GM21576 (cell line): ENCODE data around the gene BBS4.
"Not testable (repeated sequence)": the region's sequence is repeated elsewhere in the genome, so short reads cannot be mapped to it uniquely, and the experiment has no call there.

Experiments
- ATAC-seq: cut with Tn5 transposase; IDR thresholded peaks from one replicate; pipeline ENCODE4 v1.9.1; 2021; ENCODE audit warnings: mild to moderate bottlenecking, moderate library complexity; ENCODE audit not compliant: unreplicated experiment

BBS4 gene

GRCh38 chr15:72698938-72699337, 12.9 kb downstream of the BBS4 start:
- ATAC-seq = no peak

DNA sequence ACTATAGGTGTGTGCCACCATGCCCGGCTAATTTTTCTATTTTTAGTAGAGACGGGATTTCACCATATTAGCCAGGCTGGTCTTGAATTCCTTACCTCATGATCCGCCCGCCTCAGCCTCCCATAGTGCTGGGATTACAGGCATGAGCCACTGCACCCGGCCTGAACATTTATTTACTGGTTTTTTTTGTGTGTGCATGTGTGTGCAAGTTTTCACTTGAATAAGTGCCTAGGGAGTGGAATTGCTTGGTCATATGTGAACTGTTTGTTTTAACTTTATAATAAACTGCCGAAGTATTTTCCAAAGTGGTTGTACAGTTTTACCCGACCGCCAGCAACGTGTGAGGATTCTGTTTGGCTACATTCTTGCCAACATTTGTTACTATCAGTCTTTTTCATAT, 14.1 kb downstream of the BBS4 start:
- ATAC-seq = no peak

DNA sequence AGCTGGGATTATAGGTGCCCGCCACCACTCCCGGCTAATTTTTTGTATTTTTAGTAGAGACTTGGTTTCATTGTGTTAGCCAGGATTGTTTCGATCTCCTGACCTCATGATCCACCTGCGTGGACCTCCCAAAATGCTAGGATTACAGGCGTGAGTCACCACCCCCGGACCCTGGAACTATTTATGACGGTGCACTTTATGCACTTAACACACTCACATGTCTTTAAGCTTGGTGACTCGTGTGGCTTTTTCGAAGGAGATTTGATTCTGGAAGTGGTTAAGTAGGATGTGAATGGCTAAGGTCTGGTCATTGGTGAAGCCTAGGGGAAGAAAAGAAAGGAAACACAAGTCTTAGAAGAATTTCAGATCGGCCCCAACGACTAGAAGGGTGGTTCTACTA, 20.3 kb downstream of the BBS4 start:
- no peak for ATAC-seq

GRCh38 chr15:72708551-72709303, 22.7 kb downstream of the BBS4 start:
- not testable (repeated sequence) for ATAC-seq

DNA sequence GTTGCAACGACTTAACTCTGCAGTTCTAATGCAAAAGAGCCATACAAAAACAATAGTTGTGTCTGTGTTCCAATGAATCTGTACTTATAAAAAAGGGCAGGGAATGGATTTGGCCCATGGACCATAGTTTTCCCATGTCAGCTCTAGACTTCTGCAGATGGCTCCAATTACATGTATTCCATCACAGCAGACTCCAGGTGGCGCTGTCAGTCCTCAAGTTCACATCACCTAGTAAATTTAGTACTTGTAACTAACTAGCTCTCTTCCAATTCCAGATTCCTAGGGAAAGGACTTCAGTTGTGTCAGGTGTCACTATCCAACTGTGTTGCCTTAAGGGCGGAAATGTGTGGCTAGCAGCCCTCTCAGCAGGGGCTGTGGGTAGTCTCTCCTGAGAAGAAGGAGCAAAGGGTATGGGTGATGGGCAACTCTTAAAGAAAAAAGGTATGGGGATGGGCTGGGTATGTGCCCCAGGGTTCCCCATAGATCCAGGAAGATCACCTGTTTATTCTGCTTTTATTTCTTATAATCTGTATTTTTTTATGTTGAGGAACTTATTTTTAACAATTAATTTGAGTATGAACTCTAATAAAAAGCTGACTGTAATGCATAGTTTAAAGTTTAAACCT, 36.2 kb downstream of the BBS4 start:
- no peak for ATAC-seq

DNA sequence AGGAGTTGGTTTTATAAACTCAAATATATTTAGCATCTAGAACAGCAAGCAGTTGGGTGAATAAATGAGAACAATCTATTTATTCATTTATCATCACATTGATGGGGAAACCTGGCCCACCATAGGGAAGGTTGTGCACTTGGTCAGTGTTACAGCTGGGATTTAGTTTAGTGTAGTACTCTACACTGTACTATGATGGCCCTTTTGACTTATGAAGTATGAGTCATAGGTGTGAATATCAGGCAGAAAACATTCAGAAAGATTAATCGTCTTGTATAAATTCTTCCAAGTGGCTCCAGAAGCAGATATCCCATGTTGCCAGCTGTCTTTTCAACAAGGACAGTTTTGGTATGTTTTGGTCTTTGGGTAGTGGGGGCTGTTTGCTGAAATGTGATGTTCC, 38.0 kb downstream of the BBS4 start:
- no peak for ATAC-seq

DNA sequence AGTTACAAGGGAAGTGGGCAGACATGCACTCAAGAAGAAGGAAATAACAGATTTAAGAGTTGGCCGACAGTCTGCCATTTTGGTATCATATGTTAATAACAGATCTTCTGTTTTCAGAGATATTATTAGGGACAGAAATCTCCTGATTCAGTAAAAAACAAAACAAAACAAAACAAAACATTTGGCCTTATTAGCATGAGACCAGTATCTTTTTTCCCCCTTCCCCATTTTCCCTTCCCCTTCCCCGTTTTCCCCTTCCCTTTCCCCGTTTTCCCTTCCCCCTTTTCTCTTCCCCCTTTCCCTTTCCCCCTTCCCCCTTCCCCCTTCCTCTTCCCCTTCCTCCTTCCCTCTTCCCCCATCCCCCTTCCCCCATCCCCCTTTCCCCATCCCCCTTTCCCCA, 39.4 kb downstream of the BBS4 start:
- no peak for ATAC-seq

GRCh38 chr15:72725851-72726250, 39.8 kb downstream of the BBS4 start:
- ATAC-seq = not testable (repeated sequence)

- no peak for ATAC-seq
These were observed 41.1 kb downstream of the BBS4 start for GRCh38 chr15:72727154-72727553.

- ATAC-seq = not testable (repeated sequence)
These were observed 42.2 kb downstream of the BBS4 start for GRCh38 chr15:72728249-72728648.

DNA sequence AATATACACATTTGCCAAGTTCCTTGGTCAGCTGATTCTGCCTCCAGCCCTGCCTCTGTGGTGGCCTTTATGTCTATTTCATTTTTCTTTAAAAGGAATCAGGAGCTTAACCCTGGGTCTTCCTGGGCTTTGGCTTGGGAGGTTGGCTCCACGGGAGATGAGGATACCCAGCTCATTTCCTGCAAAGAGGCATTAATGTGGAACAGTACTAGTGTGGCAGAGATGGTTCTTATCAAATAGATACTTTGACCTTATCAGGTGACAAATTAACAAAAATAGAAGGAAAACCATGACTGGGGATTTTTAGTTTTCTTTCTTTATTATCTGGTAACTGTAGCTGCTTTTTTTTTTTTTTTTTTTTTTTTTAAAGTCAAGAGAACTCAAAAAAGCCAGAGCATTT, 42.8 kb downstream of the BBS4 start:
- no peak for ATAC-seq

DNA sequence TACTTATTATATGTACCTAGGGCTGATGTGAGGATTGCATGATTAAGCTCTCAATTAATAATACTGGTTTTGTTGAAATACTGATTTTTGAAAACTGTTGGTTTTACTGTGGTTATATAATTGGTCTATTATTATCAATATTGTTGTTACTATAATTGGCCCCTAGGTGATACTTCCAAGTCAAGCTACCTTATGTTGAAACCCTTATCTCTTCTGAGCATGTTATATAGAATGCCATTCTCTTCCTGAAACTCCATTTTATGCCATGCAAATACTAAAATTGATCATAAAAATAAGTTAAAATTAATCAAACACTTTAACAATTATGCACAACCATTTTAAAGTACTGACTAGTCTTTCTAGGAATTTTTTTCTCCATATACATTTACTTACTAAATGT, 46.1 kb downstream of the BBS4 start:
- ATAC-seq = no peak

DNA sequence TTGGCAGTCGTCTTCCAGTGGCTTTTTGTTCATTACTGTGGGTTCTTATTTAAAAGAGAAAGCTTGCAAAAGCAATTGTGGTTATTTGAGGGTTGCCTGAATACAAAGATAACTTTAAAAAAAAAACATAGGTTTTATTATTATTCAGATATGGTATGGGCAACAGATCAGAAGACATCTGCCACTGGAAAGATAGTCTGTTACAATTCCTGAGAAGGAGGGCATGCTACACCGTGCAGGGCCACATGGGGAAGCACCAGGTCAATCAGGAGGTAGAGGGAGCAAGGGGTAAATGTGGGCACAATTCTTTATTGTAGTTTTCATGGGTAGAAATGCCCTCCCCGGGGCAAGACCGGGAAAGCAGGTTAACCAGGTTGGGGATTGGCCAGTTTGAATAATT, 46.5 kb downstream of the BBS4 start:
- ATAC-seq = no peak

DNA sequence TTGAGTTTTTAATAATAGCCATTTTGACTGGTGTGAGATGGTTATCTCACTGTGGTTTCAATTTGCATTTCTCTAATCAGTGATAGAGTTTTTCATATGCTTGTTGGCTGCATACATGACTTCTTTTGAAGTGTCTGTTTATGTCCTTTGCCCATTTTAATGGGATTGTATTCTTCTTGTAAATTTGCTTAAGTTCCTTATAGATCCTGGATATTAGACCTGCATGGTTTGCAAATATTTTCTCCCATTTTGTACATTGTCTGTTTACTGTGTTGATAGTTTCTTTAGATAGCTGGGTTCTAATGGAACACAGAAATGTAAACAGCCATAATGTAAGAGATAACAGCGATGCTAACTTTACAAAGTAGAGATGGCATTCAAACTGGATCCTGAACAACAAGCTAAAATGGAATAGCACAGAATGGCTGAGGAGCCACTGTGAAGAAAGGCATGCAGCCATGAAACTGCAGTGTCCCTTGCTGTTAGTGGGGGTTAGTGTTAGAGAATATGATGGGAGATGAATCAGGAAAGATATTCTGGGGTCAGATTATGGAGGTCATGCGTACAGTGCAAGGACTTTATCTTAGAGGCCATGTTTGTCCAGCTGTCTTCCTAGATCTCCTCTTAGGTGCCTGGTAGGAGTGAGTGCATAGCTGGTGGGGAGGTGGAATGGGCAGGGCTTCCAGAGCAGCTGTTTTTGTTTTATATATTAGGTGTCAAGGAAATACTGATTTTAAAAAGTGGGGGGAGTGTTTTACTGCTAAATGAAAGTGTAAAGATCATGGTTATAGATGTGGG, 48.1 kb downstream of the BBS4 start:
- ATAC-seq = no peak

DNA sequence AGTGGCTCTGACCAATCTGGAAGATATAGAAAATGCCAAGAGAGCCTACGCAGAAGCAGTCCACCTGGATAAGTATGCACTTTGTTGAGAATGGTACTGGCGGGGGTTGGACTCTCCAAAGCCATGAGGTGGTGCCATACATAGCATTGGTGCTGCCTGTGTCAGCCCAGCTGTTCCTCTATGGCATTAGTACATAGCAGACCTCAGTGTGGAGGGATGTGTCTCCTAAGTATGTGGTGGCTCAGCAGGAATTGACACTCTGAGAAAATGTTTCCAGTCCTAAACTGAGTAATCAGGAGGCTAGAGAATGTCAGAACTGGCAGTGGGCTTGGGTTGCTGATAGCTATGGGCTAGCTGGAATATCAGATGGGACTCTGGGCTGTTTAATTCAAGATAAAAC, 49.1 kb downstream of the BBS4 start:
- no peak for ATAC-seq

DNA sequence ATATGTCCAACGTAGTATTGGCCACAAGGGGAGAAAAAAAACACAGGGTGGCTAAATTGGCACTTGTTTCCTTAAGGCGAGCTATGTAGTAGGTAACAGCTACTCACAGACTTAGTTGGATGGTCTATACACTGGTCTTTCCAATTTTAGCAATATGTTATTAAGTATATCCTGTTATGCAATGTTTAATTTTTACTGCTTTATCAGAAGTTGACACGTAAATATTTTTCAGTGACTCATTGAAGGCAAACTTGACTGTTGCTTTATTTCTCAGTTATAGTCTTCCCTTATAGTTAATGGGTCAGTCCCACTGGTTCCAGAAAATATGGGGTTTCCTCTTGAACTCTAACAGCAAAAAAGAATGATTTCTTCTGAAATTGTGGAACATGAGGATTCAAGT, 51.1 kb downstream of the BBS4 start:
- ATAC-seq = no peak

- ATAC-seq = no peak
These were observed 51.7 kb downstream of the BBS4 start for GRCh38 chr15:72737723-72738122.

- peak; percentile 77 for ATAC-seq
These were observed 54.2 kb downstream of the BBS4 start for GRCh38 chr15:72740219-72740618.

DNA sequence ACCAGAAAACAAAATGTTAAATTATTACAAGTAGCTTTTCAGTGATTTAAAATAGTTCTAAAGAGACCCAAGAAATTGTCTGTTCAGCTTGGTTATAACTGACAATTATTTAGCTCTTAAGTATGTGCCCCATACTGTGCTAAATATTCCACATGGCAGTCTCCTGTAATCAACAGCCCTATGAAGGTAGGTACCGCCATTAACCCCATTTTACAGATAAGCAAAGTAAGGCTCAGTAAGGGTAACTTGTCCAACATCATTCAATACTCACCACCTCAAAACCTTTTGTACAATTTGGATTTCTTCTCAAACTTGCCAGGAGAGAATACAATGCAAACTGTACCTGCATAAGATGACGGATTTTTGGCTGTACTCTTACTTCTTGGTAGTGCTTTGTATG, 63.7 kb downstream of the BBS4 start:
- no peak for ATAC-seq

GRCh38 chr15:72751751-72752455, 65.9 kb downstream of the BBS4 start:
- no peak for ATAC-seq

- ATAC-seq = no peak
These were observed 68.1 kb downstream of the BBS4 start for GRCh38 chr15:72754096-72754495.
